ENCODE measurements around the gene MBD3L2B.

The MBD3L2B gene

GRCh38 chr19:6979399-6979798 is 41.8 kb downstream of the MBD3L2B start:
- H3K27me3 ChIP-seq (replicated peaks; ENCODE audit: insufficient read depth, low read length) = peaks cover 81% of the 10 kb centered on the region
- no peak overlapping the region for H3K4me2 ChIP-seq (ENCODE audit: low read depth, low read length)
- no peaks in the 10 kb centered on the region for H3K79me2 ChIP-seq (ENCODE audit: low read length)
- H3F3A ChIP-seq (ENCODE audit: insufficient read depth, low read length) = no peaks in the 10 kb centered on the region
- TF ChIP-seq EZH2phosphoT487 (IDR thresholded peaks at IDR 0.05; ENCODE audit: low read length) = no peak
- TF ChIP-seq CTCF (IDR thresholded peaks at IDR 0.05; ENCODE audit: low read length) = no peak
- no peak overlapping the region for H3K9ac ChIP-seq (ENCODE audit: low read length)
- no peak overlapping the region for H3K4me3 ChIP-seq (ENCODE audit: low read length)
- H3K27ac ChIP-seq (ENCODE audit: low read length) = no peak overlapping the region
- no peaks in the 10 kb centered on the region for H3K4me1 ChIP-seq (ENCODE audit: low read length)
- H2AFZ ChIP-seq (ENCODE audit: low read length) = no peak overlapping the region
- no peak for DNase-seq
- no peaks in the 10 kb centered on the region for H3K9me3 ChIP-seq (replicated peaks; ENCODE audit: insufficient read depth, low read length)
- no peaks in the 10 kb centered on the region for H4K20me1 ChIP-seq (ENCODE audit: insufficient read depth, low read length)
- H3K36me3 ChIP-seq (replicated peaks; ENCODE audit: insufficient read depth, low read length) = no peaks in the 10 kb centered on the region
- H3K9me2 ChIP-seq (replicated peaks; ENCODE audit: insufficient read depth, low read length) = no peaks in the 10 kb centered on the region

- H3K9me3 ChIP-seq (replicated peaks; ENCODE audit: insufficient read depth, low read length) = no peaks in the 10 kb centered on the region
- H3K79me2 ChIP-seq (ENCODE audit: low read length) = no peaks in the 10 kb centered on the region
- no peaks in the 10 kb centered on the region for H3F3A ChIP-seq (ENCODE audit: insufficient read depth, low read length)
- no peaks in the 10 kb centered on the region for H3K9me2 ChIP-seq (replicated peaks; ENCODE audit: insufficient read depth, low read length)
- H3K27ac ChIP-seq (ENCODE audit: low read length) = no peak overlapping the region
- no peaks in the 10 kb centered on the region for H3K36me3 ChIP-seq (replicated peaks; ENCODE audit: insufficient read depth, low read length)
- no peak overlapping the region for H3K9ac ChIP-seq (ENCODE audit: low read length)
- DNase-seq = no peak
- H2AFZ ChIP-seq (ENCODE audit: low read length) = no peak overlapping the region
- no peak overlapping the region for H3K4me2 ChIP-seq (ENCODE audit: low read depth, low read length)
- no peaks in the 10 kb centered on the region for H3K4me1 ChIP-seq (ENCODE audit: low read length)
- peaks cover 86% of the 10 kb centered on the region for H3K27me3 ChIP-seq (replicated peaks; ENCODE audit: insufficient read depth, low read length)
- TF ChIP-seq EZH2 (optimal IDR thresholded peaks at IDR 0.05; ENCODE audit: low read depth, low read length) = no peak
- no peak for TF ChIP-seq CTCF (IDR thresholded peaks at IDR 0.05; ENCODE audit: low read length)
- no peak for TF ChIP-seq EZH2phosphoT487 (IDR thresholded peaks at IDR 0.05; ENCODE audit: low read length)
- no peak overlapping the region for H3K4me3 ChIP-seq (ENCODE audit: low read length)
- no peaks in the 10 kb centered on the region for H4K20me1 ChIP-seq (ENCODE audit: insufficient read depth, low read length)
Observed at GRCh38 chr19:6976197-6976596, 45.0 kb downstream of the MBD3L2B start.

GRCh38 chr19:6971366-6971765 is 49.9 kb downstream of the MBD3L2B start:
- H3K9ac ChIP-seq (ENCODE audit: low read length) = no peak overlapping the region
- no peak overlapping the region for H3K4me2 ChIP-seq (ENCODE audit: low read depth, low read length)
- no peak overlapping the region for H2AFZ ChIP-seq (ENCODE audit: low read length)
- no peaks in the 10 kb centered on the region for H3K9me3 ChIP-seq (replicated peaks; ENCODE audit: insufficient read depth, low read length)
- DNase-seq = no peak
- no peak overlapping the region for H3K4me3 ChIP-seq (ENCODE audit: low read length)
- no peaks in the 10 kb centered on the region for H3K4me1 ChIP-seq (ENCODE audit: low read length)
- no peaks in the 10 kb centered on the region for H3K9me2 ChIP-seq (replicated peaks; ENCODE audit: insufficient read depth, low read length)
- H3F3A ChIP-seq (ENCODE audit: insufficient read depth, low read length) = no peaks in the 10 kb centered on the region
- no peak overlapping the region for H3K27ac ChIP-seq (ENCODE audit: low read length)
- H3K27me3 ChIP-seq (replicated peaks; ENCODE audit: insufficient read depth, low read length) = peaks cover 85% of the 10 kb centered on the region
- H3K36me3 ChIP-seq (replicated peaks; ENCODE audit: insufficient read depth, low read length) = no peaks in the 10 kb centered on the region
- no peaks in the 10 kb centered on the region for H3K79me2 ChIP-seq (ENCODE audit: low read length)
- no peak for TF ChIP-seq EZH2phosphoT487 (IDR thresholded peaks at IDR 0.05; ENCODE audit: low read length)
- TF ChIP-seq CTCF (IDR thresholded peaks at IDR 0.05; ENCODE audit: low read length) = no peak
- no peak for TF ChIP-seq EZH2 (optimal IDR thresholded peaks at IDR 0.05; ENCODE audit: low read depth, low read length)
- H4K20me1 ChIP-seq (ENCODE audit: insufficient read depth, low read length) = no peaks in the 10 kb centered on the region
